GM21619 (cell line): Measurements from ENCODE around the gene PPFIA2.
"Not testable (repeated sequence)": the region's sequence is repeated elsewhere in the genome, so short reads cannot be mapped to it uniquely, and the experiment has no call there.

Experiments
- ATAC-seq: cut with Tn5 transposase; IDR thresholded peaks from one replicate; pipeline ENCODE4 v1.9.1; 2021; ENCODE audit not compliant: unreplicated experiment

The PPFIA2 gene

DNA sequence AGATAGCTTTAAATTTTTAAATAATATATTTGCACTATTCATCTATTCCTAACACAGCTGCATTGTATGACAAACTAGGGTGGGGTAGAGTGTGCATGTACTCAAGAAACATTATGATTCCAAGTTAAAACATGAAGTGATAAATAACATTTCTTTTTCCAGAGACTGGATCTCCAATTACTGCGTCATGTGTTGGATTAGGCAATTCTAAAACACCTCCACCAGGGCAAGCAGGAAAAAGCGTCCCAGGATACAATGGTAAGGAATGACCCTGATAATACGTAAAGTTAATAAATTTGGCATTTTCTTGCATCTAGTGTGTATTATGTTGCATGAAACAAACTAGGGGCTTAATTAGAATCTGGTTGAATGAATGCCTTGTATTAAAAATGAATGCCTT, 542.4 kb downstream of the PPFIA2 start:
- no peak for ATAC-seq

DNA sequence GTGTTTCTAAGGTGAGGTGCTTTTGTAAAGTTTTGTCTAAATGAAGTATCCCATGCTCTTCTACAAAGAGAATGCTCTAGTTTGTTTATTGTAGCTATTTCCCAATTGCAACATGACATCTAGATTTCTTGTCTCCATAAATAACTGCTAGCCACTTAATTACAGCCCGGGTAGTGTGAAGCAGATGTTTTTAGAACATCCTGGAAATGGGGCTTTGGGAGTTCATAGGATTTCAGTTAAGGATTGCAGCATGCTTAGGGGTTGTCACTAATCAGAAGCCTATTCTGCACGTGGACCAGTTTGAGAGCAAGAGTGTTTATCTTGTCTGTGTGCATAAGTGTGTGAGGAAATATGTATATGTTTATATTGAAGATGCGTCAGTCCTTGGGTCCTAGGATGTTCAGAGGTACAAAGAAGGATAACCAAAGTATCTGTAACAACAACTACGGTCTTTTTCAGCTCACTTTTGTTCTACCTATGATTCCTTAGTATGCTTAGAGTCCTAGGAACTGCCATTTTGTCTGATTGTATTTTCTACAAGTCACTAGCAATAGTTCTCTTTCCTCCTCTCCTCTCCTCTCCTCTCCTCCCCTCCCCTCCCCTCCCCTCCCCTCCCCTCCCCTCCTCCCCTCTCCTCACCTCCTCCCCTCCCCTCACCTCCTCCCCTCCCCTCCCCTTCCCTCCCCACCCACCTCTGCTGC, 546.0 kb downstream of the PPFIA2 start:
- ATAC-seq, result no peak

DNA sequence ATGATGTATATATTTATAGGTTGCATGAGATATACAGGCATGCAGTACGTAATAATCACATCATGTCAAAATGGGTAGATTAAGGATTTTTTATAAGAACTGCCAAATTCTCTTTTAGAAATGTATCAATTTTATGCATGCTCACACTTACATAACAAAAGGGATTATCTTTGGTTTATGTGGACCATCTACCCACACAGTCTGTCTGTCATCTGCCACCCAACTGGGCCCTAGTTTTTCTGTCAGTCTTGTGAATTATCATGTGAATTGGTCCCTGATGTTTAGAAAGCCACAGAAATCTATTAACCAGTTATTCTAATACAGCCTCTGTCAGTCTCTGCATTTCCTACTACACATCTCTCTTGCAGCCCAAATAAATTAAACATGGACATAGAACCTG, 547.8 kb downstream of the PPFIA2 start:
- no peak for ATAC-seq

DNA sequence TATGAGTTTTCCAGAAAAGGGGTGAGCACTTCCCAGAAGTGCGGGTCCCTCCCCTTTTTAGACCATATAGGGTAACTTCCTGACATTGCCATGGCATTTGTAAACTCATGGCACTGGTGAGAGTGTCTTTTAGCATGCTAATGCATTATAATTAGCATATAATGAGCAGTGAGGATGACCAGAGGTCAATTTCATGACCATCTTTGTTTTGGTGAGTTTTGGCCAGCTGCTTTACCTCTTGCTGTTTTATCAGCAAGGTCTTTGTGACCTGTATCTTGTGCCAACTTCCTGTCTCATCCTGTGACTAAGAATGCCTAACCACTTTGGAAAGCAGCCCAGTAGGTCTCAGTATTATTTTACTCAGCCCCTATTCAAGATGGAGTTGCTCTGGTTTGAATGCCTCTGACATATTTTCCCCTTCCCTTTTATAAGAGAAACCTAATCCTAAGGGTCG, 549.4 kb downstream of the PPFIA2 start:
- not testable (repeated sequence) for ATAC-seq

DNA sequence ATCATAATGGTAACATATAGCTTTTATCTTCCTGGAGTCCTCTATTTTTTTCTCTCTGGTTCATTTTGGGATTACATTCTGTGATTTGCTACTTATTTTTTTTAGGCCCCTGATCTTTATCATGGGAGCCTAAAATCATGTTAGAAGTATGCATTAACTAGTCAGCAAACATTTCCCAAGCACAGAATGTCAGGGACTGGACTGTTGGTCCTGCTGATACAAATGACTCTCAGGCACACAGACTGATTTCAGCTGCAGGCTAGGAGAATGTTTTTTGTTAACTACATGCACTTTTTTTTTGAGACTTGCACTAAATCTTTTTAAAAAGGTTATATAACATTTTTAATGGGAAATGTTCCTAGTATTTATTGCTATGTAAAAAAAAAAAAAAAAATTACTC, 550.1 kb downstream of the PPFIA2 start:
- no peak for ATAC-seq

DNA sequence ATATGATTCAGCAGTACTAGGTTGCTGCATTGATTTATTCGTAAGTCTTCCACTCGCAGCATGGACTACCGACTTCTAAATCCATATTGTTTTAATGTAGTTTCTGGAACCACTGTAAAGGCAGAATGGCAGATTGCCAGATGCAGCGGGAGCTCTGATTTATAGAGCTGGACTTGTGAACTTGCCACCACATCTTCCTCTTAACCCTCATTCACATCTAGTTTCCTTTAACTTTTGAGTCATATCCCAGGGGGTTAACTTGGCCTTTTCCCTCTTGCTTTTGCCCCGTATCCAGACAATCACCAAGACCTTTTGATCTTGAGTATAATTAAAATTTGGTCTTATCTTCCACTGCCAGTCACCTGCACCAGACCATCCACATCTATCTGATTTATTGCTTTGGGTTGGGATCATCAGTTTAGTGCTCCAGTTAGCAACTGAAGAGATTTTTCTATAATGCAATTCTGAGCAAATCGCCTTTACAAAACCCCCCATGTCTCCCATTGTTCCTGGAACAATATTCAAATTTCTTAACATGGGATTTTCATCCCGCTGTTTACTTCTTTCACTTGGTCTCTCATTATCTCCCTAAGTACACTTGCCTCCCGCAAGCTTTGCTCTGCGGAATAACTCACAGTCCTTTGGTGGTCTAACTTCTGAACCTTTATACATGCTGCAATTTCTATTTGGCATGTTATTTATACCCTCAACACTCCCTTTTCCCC, 550.8 kb downstream of the PPFIA2 start:
- no peak for ATAC-seq
